LoVo (cell line): ENCODE measurements around the gene RALGPS2.
"Not testable (repeated sequence)": the region's sequence is repeated elsewhere in the genome, so short reads cannot be mapped to it uniquely, and the experiment has no call there.

Experiments
- DNase-seq: peaks from one replicate; pipeline ENCODE4 v3.0.0-alpha.2; 2016; ENCODE audit warnings: low spot score

Gene RALGPS2

GRCh38 chr1:178725466-178726086, 532 bp downstream of the RALGPS2 start:
- peak; percentile 32 for DNase-seq

GRCh38 chr1:178726087-178726517, 1.1 kb downstream of the RALGPS2 start:
- DNase-seq, result peak; percentile 81

- no peak for DNase-seq
Observed at GRCh38 chr1:178726545-178726944, 1.5 kb downstream of the RALGPS2 start.

GRCh38 chr1:178727014-178727895, 2.2 kb downstream of the RALGPS2 start:
- DNase-seq, result no peak

GRCh38 chr1:178733972-178734371, 8.9 kb downstream of the RALGPS2 start:
- DNase-seq, result no peak

GRCh38 chr1:178738780-178739179, 13.7 kb downstream of the RALGPS2 start:
- DNase-seq, result no peak

- no peak for DNase-seq
Observed at GRCh38 chr1:178739285-178740045, 14.4 kb downstream of the RALGPS2 start.

- DNase-seq, result no peak
Observed at GRCh38 chr1:178740491-178740890, 15.4 kb downstream of the RALGPS2 start.

- DNase-seq, result no peak
Observed at GRCh38 chr1:178740924-178741323, 15.9 kb downstream of the RALGPS2 start.

- DNase-seq, result no peak
Observed at GRCh38 chr1:178743801-178744200, 18.8 kb downstream of the RALGPS2 start.

GRCh38 chr1:178745260-178745659, 20.2 kb downstream of the RALGPS2 start:
- DNase-seq, result no peak

GRCh38 chr1:178746345-178746744, 21.3 kb downstream of the RALGPS2 start:
- no peak for DNase-seq

- not testable (repeated sequence) for DNase-seq
Observed at GRCh38 chr1:178747361-178747760, 22.3 kb downstream of the RALGPS2 start.

GRCh38 chr1:178749581-178750166, 24.6 kb downstream of the RALGPS2 start:
- no peak for DNase-seq

GRCh38 chr1:178751046-178751445, 26.0 kb downstream of the RALGPS2 start:
- DNase-seq, result no peak

- no peak for DNase-seq
Observed at GRCh38 chr1:178752891-178753290, 27.8 kb downstream of the RALGPS2 start.

GRCh38 chr1:178754655-178755256, 29.7 kb downstream of the RALGPS2 start:
- DNase-seq, result not testable (repeated sequence)

GRCh38 chr1:178768423-178768822, 43.4 kb downstream of the RALGPS2 start:
- no peak for DNase-seq

- no peak for DNase-seq
Observed at GRCh38 chr1:178772952-178773351, 47.9 kb downstream of the RALGPS2 start.

- peak; percentile 20 for DNase-seq
Observed at GRCh38 chr1:178774263-178774662, 49.2 kb downstream of the RALGPS2 start.

- DNase-seq, result no peak
Observed at GRCh38 chr1:178776553-178776952, 51.5 kb downstream of the RALGPS2 start.
